Common myeloid progenitor, CD34-positive (primary cell): ENCODE measurements around the gene RAB17.

Source experiments
- CTCF ChIA-PET: fragments of 350-600 bp; sonication (Branson Sonifier 250); formaldehyde crosslinking; loops from one replicate; lab custom pipeline; 2021; ENCODE audit warnings: antibody characterized with exemption; lab: Charles Lee
- POLR2A ChIA-PET: fragments of 350-600 bp; sonication (Branson Sonifier 250); formaldehyde crosslinking; loops from one replicate; lab custom pipeline; 2021; ENCODE audit warnings: antibody characterized with exemption; lab: Charles Lee
- DNase-seq, 3 donors: peaks; one replicate each; pipeline versions ENCODE4 v3.0.0 to v3.0.0-alpha.2; 2013
- H3K27ac ChIP-seq, 2 experiments: 1 replicate in 1 of 2; 2 replicates in 1 of 2; pipeline ENCODE4 v1.7.0; 2013; ENCODE audit warnings: inconsistent platforms in 2 of 2, low read length in 2 of 2, mild to moderate bottlenecking in 2 of 2, low read depth in 1 of 2, moderate library complexity in 1 of 2; ENCODE audit not compliant: severe bottlenecking in 2 of 2, insufficient read depth in 1 of 2, poor library complexity in 1 of 2
- H3K27me3 ChIP-seq, 5 experiments: replicated peaks in 2 of 5; 1 replicate in 3 of 5; 2 replicates in 2 of 5; pipeline versions ENCODE4 v1.6.1 to v1.7.0; 2013; ENCODE audit warnings: low read length in 4 of 5, mild to moderate bottlenecking in 2 of 5, moderate library complexity in 2 of 5, inconsistent platforms in 1 of 5; ENCODE audit not compliant: insufficient read depth in 5 of 5, control insufficient read depth in 4 of 5
- H3K36me3 ChIP-seq, 4 experiments: 1 replicate in 2 of 4; 2 replicates in 2 of 4; pipeline versions ENCODE4 v1.6.1 to v1.7.0; 2013; ENCODE audit warnings: low read length in 3 of 4, control low read depth in 1 of 4, mild to moderate bottlenecking in 1 of 4; ENCODE audit not compliant: control insufficient read depth in 4 of 4, insufficient read depth in 4 of 4
- H3K4me1 ChIP-seq, 4 experiments: 1 replicate in 3 of 4; 2 replicates in 1 of 4; pipeline versions ENCODE4 v1.6.1 to v1.7.1; 2013; ENCODE audit warnings: low read length in 3 of 4, mild to moderate bottlenecking in 3 of 4, control low read depth in 1 of 4, inconsistent platforms in 1 of 4, moderate library complexity in 1 of 4; ENCODE audit not compliant: control insufficient read depth in 4 of 4, insufficient read depth in 4 of 4; ENCODE audit errors: control extremely low read depth in 1 of 4
- H3K4me3 ChIP-seq, 7 experiments: 1 replicate in 4 of 7; 2 replicates in 3 of 7; pipeline versions ENCODE4 v1.5.1 to v1.7.0; 2013; ENCODE audit warnings: mild to moderate bottlenecking in 7 of 7, low read length in 6 of 7, moderate library complexity in 6 of 7, inconsistent platforms in 2 of 7, low read depth in 2 of 7, control low read depth in 1 of 7; ENCODE audit not compliant: insufficient read depth in 4 of 7, control insufficient read depth in 1 of 7; ENCODE audit errors: extremely low read depth in 1 of 7
- H3K9me3 ChIP-seq, 5 experiments: 1 replicate in 4 of 5; 2 replicates in 1 of 5; pipeline versions ENCODE4 v1.6.1 to v1.7.1; 2013; ENCODE audit warnings: low read length in 4 of 5, mild to moderate bottlenecking in 2 of 5, inconsistent platforms in 1 of 5, low read depth in 1 of 5, moderate library complexity in 1 of 5; ENCODE audit not compliant: control insufficient read depth in 4 of 5, insufficient read depth in 2 of 5; ENCODE audit errors: control extremely low read depth in 1 of 5
- WGBS: methylation state at CpG from one replicate; pipeline ENCODE4 v1.1.5; 2013; ENCODE audit not compliant: insufficient coverage; 5-methylcytosine and 5-hydroxymethylcytosine counted together

The RAB17 gene

GRCh38 chr2:237623428-237624403 is 33.2 kb upstream of the RAB17 start:
- 80% methylated on average over 12 of the region's 13 CpGs for WGBS
- peaks cover 4 to 10% (median 6%) of the 10 kb centered on the region in 5 experiments for H3K27me3 ChIP-seq
- CTCF ChIA-PET: interaction anchor here (1.0 to 4.0 kb wide), 3 partner anchors 8 to 38 kb away, joined by 3 to 18 read pairs (median 4); no protein-coding TSS in a partner anchor
- peaks cover 7 to 16% (median 12%) of the 10 kb centered on the region in 4 experiments for H3K4me1 ChIP-seq
- H3K27ac ChIP-seq: no peak overlapping the region
- no peaks in the 10 kb centered on the region for H3K9me3 ChIP-seq
- POLR2A ChIA-PET: no interaction called here
- DNase-seq: no peak
- H3K4me3 ChIP-seq: no peak overlapping the region
- H3K36me3 ChIP-seq: no peaks in the 10 kb centered on the region

GRCh38 chr2:237618449-237618848 is 27.9 kb upstream of the RAB17 start:
- Histone ChIP-seq H3K27me3 (no peaks in the 10 kb centered on the region), H3K36me3 (no peaks in the 10 kb centered on the region), H3K4me3 (no peak overlapping the region), H3K27ac (no peak overlapping the region), H3K4me1 (peaks cover 31 to 48% (median 47%) of the 10 kb centered on the region in 4 experiments), H3K9me3 (no peaks in the 10 kb centered on the region)
- WGBS: no CpG with 5 or more reads among the region's 2 CpGs
- no peak for DNase-seq
- ChIA-PET CTCF (no interaction called here), POLR2A (no interaction called here)

- ChIA-PET POLR2A (interaction anchor here (1.0 kb wide), 1 partner anchor 14 kb away, joined by 4 read pairs; no protein-coding TSS in a partner anchor), CTCF (interaction anchor here (1.2 to 5.5 kb wide), 6 partner anchors 8 to 55 kb away, joined by 3 to 26 read pairs (median 9); no protein-coding TSS in a partner anchor)
- Histone ChIP-seq H3K27ac (no peak overlapping the region), H3K27me3 (no peaks in the 10 kb centered on the region), H3K9me3 (no peaks in the 10 kb centered on the region), H3K4me3 (peak overlapping the region in 2 of 7 experiments; percentile 29 to 62), H3K36me3 (no peaks in the 10 kb centered on the region), H3K4me1 (peaks cover 31 to 57% (median 52%) of the 10 kb centered on the region in 4 experiments)
- 28% methylated on average over 4 of the region's 4 CpGs for WGBS
- DNase-seq: peak in 2 of 3 donors; percentile 60 to 79
These were observed 27.1 kb upstream of the RAB17 start for GRCh38 chr2:237617587-237617982.

- Histone ChIP-seq H3K4me3 (peak overlapping the region in 3 of 7 experiments; percentile 21 to 62 (median 29)), H3K36me3 (no peaks in the 10 kb centered on the region), H3K27ac (no peak overlapping the region), H3K27me3 (no peaks in the 10 kb centered on the region), H3K4me1 (peaks cover 31 to 58% (median 52%) of the 10 kb centered on the region in 4 experiments), H3K9me3 (no peaks in the 10 kb centered on the region)
- WGBS: 5% methylated on average over 13 of the region's 15 CpGs
- CTCF ChIA-PET: interaction anchor here (1.2 to 5.5 kb wide), 6 partner anchors 9 to 56 kb away, joined by 3 to 26 read pairs (median 9); no protein-coding TSS in a partner anchor
- POLR2A ChIA-PET: interaction anchor here (1.0 kb wide), 1 partner anchor 13 kb away, joined by 4 read pairs; no protein-coding TSS in a partner anchor
- DNase-seq: peak; percentile 88 to 97 (median 94)
These were observed 26.4 kb upstream of the RAB17 start for GRCh38 chr2:237616734-237617586.

GRCh38 chr2:237616373-237616733 is 25.8 kb upstream of the RAB17 start:
- Histone ChIP-seq H3K9me3 (no peaks in the 10 kb centered on the region), H3K27ac (no peak overlapping the region), H3K27me3 (no peaks in the 10 kb centered on the region), H3K36me3 (no peaks in the 10 kb centered on the region), H3K4me3 (peak overlapping the region in 2 of 7 experiments; percentile 11 to 45), H3K4me1 (peaks cover 31 to 58% (median 52%) of the 10 kb centered on the region in 4 experiments)
- POLR2A ChIA-PET: no interaction called here
- CTCF ChIA-PET: interaction anchor here (1.2 to 5.5 kb wide), 6 partner anchors 12 to 91 kb away, joined by 3 to 26 read pairs (median 9); no protein-coding TSS in a partner anchor
- WGBS: 38% methylated on average over 1 of the region's 3 CpGs
- DNase-seq: no peak

GRCh38 chr2:237615631-237616249 is 25.2 kb upstream of the RAB17 start:
- no peaks in the 10 kb centered on the region for H3K9me3 ChIP-seq
- 57% methylated on average over 2 of the region's 4 CpGs for WGBS
- peak in 1 of 3 donors; percentile 23 for DNase-seq
- H3K4me3 ChIP-seq: peak overlapping the region in 2 of 7 experiments; percentile 22 to 45
- no peak overlapping the region for H3K27ac ChIP-seq
- CTCF ChIA-PET: interaction anchor here (0.9 to 5.5 kb wide), 9 partner anchors 10 to 91 kb away, joined by 3 to 26 read pairs (median 4); no protein-coding TSS in a partner anchor
- no peaks in the 10 kb centered on the region for H3K27me3 ChIP-seq
- peaks cover 31 to 58% (median 52%) of the 10 kb centered on the region in 4 experiments for H3K4me1 ChIP-seq
- POLR2A ChIA-PET: no interaction called here
- H3K36me3 ChIP-seq: no peaks in the 10 kb centered on the region
